Measurements from ENCODE around the gene SLC16A11.
"Not testable (repeated sequence)": the region's sequence is repeated elsewhere in the genome, so short reads cannot be mapped to it uniquely, and the experiment has no call there.

GRCh38 chr17:7091311-7092005, 47.6 kb upstream of the SLC16A11 start:
- TF ChIP-seq CTCF (IDR thresholded peaks at IDR 0.05; ENCODE audit: insufficient read depth, low read depth, low read length); EZH2 (IDR thresholded peaks at IDR 0.05; ENCODE audit: insufficient read depth, low read length): not testable (repeated sequence)

Measured in astrocyte (in vitro differentiated cells and primary cell).